Suprapubic skin (tissue), 4 donors: Measurements from ENCODE around the gene ANKRD61.
"Not testable (repeated sequence)": the region's sequence is repeated elsewhere in the genome, so short reads cannot be mapped to it uniquely, and the experiment has no call there.

Experiments used
- EP300 ChIP-seq: sonication (generic); formaldehyde crosslinking; IDR thresholded peaks from one replicate; pipeline ENCODE4 v1.6.1; 2017; ENCODE audit warnings: antibody characterized with exemption
- POLR2A ChIP-seq, 2 donors: fragments of 450-650 bp; IDR thresholded peaks; one replicate each; pipeline ENCODE4 v1.6.1; 2017; ENCODE audit warnings: antibody characterized with exemption in 2 of 2, mild to moderate bottlenecking in 2 of 2, moderate library complexity in 2 of 2
- POLR2AphosphoS5 ChIP-seq, 3 donors: sonication (generic); formaldehyde crosslinking; IDR thresholded peaks; one replicate each; pipeline ENCODE4 v1.6.1; 2017; ENCODE audit warnings: antibody characterized with exemption in 3 of 3
- TF ChIP-seq, protein P1 (sequence below), 2 donors: fragments of 200-600 bp in 1 of 2; fragments of 450-650 bp in 1 of 2; sonication (generic) in 1 of 2; IDR thresholded peaks; one replicate each; pipeline ENCODE4 v1.5.1; 2016 to 2019; ENCODE audit warnings: antibody characterized with exemption in 2 of 2, mild to moderate bottlenecking in 1 of 2, moderate library complexity in 1 of 2

DNA sequence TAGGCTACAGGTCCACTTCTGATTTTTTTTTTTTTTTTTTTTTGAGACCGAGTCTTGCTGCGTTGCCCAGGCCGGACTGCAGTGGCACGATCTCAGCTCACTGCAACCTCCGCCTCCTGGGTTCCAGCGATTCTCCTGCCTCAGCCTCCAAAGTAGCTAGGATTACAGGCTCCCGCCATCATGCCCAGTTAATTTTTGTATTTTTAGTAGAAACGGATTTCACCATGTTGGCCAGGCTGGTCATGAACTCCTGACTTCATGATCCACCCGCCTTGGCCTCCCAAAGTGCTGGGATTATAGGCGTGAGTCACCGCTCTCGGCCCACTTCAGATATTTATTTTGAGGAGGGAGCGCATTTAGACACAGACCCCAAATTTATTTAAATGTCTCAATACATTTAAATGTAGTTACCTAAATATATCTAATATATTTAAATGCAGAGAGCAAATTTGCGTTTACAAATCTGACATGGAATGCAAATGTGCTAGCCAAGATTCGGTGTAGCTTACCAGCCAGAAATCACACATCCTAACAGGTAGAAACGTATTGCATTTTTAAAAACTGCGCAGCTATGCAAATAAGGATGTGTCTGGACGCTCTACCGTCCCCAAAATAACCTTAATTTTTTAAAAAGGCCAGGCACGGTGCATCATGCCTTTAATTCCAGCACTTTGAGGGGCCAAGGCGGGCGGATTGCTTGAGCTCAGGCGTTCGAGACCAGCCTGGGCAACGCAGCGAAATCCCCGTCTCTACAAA is 23.2 kb upstream of the ANKRD61 start:
- not testable (repeated sequence) for TF ChIP-seq POLR2A (IDR thresholded peaks at IDR 0.05); POLR2AphosphoS5 (IDR thresholded peaks at IDR 0.05); EP300
- TF ChIP-seq, protein P1, sequence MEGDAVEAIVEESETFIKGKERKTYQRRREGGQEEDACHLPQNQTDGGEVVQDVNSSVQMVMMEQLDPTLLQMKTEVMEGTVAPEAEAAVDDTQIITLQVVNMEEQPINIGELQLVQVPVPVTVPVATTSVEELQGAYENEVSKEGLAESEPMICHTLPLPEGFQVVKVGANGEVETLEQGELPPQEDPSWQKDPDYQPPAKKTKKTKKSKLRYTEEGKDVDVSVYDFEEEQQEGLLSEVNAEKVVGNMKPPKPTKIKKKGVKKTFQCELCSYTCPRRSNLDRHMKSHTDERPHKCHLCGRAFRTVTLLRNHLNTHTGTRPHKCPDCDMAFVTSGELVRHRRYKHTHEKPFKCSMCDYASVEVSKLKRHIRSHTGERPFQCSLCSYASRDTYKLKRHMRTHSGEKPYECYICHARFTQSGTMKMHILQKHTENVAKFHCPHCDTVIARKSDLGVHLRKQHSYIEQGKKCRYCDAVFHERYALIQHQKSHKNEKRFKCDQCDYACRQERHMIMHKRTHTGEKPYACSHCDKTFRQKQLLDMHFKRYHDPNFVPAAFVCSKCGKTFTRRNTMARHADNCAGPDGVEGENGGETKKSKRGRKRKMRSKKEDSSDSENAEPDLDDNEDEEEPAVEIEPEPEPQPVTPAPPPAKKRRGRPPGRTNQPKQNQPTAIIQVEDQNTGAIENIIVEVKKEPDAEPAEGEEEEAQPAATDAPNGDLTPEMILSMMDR (IDR thresholded peaks at IDR 0.05) = not testable (repeated sequence)
